ENCODE results near the gene CELSR1. TPM values are rescaled to one million over a fixed set of nuclear protein-coding genes. Genes with fewer than 3 reads are reported as not detected.

The CELSR1 gene
- total RNA-seq, 1 experiment from 2014 or later = 37.6 TPM

DNA sequence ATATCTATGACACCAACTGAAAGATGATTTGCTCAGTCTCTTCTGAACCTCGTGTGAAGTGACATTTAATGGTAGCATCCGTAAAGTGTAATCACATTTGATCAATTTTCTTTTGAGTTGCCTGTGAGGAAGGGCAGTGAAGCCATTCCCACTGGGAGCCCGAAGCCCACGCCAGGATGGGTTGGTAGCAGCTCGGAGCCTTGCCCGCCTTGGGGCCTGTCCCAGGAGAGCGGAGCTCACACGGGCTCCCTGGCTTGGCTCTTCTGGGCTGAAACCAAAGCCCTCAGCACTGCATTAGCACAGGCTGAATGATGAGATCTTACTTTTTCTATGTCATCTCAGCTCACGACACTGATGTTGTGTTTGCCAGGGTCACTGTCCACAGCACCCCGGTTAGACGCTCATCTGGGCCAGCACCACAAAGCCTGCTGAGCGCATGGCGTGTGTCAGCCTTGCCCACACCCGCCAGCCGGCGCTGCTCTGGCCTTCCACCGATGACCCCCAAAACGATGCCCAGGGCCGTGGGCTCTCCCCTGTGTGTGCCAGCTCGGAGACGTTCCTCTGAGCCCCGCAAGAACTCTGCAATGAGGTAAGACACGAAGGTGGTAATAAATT lies 211.2 kb downstream of the CELSR1 start:
- peaks cover 25% of the 10 kb centered on the region for H3K36me3 ChIP-seq (ENCODE audit: low read depth)
- H3K27ac ChIP-seq = no peak overlapping the region
- DNase-seq = no peak
- CTCF ChIA-PET = no interaction called here
- no peaks in the 10 kb centered on the region for H3K9me3 ChIP-seq (ENCODE audit: insufficient read depth, low read depth)
- intact Hi-C loops (cut with micrococcal nuclease; ENCODE audit: unreplicated experiment) = no loop called here
- POLR2A ChIA-PET (ENCODE audit: unreplicated experiment) = interaction anchor here (0.7 kb wide), 1 partner anchor 1302 kb away, joined by 4 read pairs; no protein-coding TSS in a partner anchor
- H4K20me1 ChIP-seq (ENCODE audit: insufficient read depth) = no peaks in the 10 kb centered on the region
- no peaks in the 10 kb centered on the region for H3K9me2 ChIP-seq (ENCODE audit: insufficient read depth)
- no peak overlapping the region for H3K4me3 ChIP-seq
- no peak overlapping the region for H2AFZ ChIP-seq
- TF ChIP-seq, protein P1, sequence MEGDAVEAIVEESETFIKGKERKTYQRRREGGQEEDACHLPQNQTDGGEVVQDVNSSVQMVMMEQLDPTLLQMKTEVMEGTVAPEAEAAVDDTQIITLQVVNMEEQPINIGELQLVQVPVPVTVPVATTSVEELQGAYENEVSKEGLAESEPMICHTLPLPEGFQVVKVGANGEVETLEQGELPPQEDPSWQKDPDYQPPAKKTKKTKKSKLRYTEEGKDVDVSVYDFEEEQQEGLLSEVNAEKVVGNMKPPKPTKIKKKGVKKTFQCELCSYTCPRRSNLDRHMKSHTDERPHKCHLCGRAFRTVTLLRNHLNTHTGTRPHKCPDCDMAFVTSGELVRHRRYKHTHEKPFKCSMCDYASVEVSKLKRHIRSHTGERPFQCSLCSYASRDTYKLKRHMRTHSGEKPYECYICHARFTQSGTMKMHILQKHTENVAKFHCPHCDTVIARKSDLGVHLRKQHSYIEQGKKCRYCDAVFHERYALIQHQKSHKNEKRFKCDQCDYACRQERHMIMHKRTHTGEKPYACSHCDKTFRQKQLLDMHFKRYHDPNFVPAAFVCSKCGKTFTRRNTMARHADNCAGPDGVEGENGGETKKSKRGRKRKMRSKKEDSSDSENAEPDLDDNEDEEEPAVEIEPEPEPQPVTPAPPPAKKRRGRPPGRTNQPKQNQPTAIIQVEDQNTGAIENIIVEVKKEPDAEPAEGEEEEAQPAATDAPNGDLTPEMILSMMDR (conservative IDR thresholded peaks at IDR 0.05) = no peak
- no peak for TF ChIP-seq EZH2 (IDR thresholded peaks at IDR 0.05; ENCODE audit: low read depth)
- no peaks in the 10 kb centered on the region for H3K27me3 ChIP-seq (ENCODE audit: insufficient read depth, low read depth)
- H3K4me2 ChIP-seq = no peak overlapping the region
- no peaks in the 10 kb centered on the region for H3K4me1 ChIP-seq (replicated peaks; ENCODE audit: insufficient read depth)
- peaks cover 7% of the 10 kb centered on the region; the same call in 1 of the 2 replicates for H3F3A ChIP-seq (ENCODE audit: insufficient read depth, low read depth)
- BruUV-seq (replicated peaks) = no TSS peak
- H3K79me2 ChIP-seq (ENCODE audit: low read depth) = no peaks in the 10 kb centered on the region

DNA sequence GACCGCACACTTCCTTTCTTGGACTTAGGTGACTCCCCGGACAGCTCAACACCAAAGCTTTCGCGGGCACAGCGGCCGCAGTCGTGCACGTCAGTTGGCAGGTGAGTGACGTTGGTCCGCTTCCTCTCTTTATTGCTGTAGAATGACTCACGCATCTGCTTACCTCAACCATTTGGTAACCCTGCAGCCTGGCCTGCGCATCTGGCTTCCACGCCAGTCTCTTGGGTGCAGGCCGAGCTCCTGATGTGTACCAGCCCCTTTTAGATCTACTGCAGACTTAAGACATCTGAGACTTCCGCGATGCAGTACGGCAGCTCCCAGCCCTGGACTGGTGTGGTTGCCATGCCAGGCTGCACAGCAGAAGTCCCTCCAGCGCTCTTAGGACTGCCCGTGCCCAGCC lies 214.3 kb downstream of the CELSR1 start:
- TF ChIP-seq, protein P1 (conservative IDR thresholded peaks at IDR 0.05) = no peak
- no peak for TF ChIP-seq EZH2 (IDR thresholded peaks at IDR 0.05; ENCODE audit: low read depth)
- H2AFZ ChIP-seq = no peak overlapping the region
- POLR2A ChIA-PET (ENCODE audit: unreplicated experiment) = no interaction called here
- H4K20me1 ChIP-seq (ENCODE audit: insufficient read depth) = no peaks in the 10 kb centered on the region
- no peaks in the 10 kb centered on the region for H3K4me1 ChIP-seq (replicated peaks; ENCODE audit: insufficient read depth)
- H3K4me2 ChIP-seq = no peak overlapping the region
- H3K4me3 ChIP-seq = no peak overlapping the region
- no peaks in the 10 kb centered on the region for H3K9me2 ChIP-seq (ENCODE audit: insufficient read depth)
- no peak for DNase-seq
- H3K27ac ChIP-seq = no peak overlapping the region
- H3F3A ChIP-seq (ENCODE audit: insufficient read depth, low read depth) = no peaks in the 10 kb centered on the region
- CTCF ChIA-PET = no interaction called here
- intact Hi-C loops (cut with micrococcal nuclease; ENCODE audit: unreplicated experiment) = no loop called here
- H3K9me3 ChIP-seq (ENCODE audit: insufficient read depth, low read depth) = no peaks in the 10 kb centered on the region
- H3K79me2 ChIP-seq (ENCODE audit: low read depth) = no peaks in the 10 kb centered on the region
- no peaks in the 10 kb centered on the region for H3K27me3 ChIP-seq (ENCODE audit: insufficient read depth, low read depth)
- peaks cover 32% of the 10 kb centered on the region for H3K36me3 ChIP-seq (ENCODE audit: low read depth)
- no TSS peak for BruUV-seq (replicated peaks)

DNA sequence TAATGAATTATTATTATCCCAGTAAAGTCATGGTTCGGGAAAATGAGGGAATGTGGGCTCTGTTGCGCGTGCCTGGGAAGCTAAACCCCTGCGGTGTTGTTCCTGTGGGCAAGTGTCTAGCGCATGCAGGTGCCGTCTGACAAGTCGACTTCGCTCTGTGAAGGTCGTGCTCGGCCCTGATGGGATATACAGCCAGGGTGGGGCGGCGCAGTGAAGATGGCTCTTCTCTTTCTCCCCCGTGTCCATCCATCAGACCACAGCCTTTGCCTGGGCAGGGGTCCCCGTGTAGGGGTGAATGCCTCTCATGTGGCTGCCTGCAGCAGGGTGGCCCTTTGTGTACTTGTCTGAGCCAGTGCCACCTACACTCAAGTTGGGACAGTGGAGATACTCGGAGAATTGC lies 214.7 kb downstream of the CELSR1 start:
- H3K9me3 ChIP-seq (ENCODE audit: insufficient read depth, low read depth) = no peaks in the 10 kb centered on the region
- no peak for TF ChIP-seq EZH2 (IDR thresholded peaks at IDR 0.05; ENCODE audit: low read depth)
- TF ChIP-seq, protein P1 (conservative IDR thresholded peaks at IDR 0.05) = no peak
- no peaks in the 10 kb centered on the region for H3K9me2 ChIP-seq (ENCODE audit: insufficient read depth)
- intact Hi-C loops (cut with micrococcal nuclease; ENCODE audit: unreplicated experiment) = no loop called here
- no peaks in the 10 kb centered on the region for H3K4me1 ChIP-seq (replicated peaks; ENCODE audit: insufficient read depth)
- H3K4me2 ChIP-seq = no peak overlapping the region
- H3K36me3 ChIP-seq (ENCODE audit: low read depth) = peaks cover 29% of the 10 kb centered on the region
- no peak overlapping the region for H2AFZ ChIP-seq
- no peaks in the 10 kb centered on the region for H4K20me1 ChIP-seq (ENCODE audit: insufficient read depth)
- no peaks in the 10 kb centered on the region for H3K27me3 ChIP-seq (ENCODE audit: insufficient read depth, low read depth)
- H3K79me2 ChIP-seq (ENCODE audit: low read depth) = no peaks in the 10 kb centered on the region
- DNase-seq = no peak
- BruUV-seq (replicated peaks) = no TSS peak
- H3F3A ChIP-seq (ENCODE audit: insufficient read depth, low read depth) = no peaks in the 10 kb centered on the region
- POLR2A ChIA-PET (ENCODE audit: unreplicated experiment) = no interaction called here
- CTCF ChIA-PET = no interaction called here
- no peak overlapping the region for H3K4me3 ChIP-seq
- H3K27ac ChIP-seq = no peak overlapping the region
